NCI-H748 (cell line): ENCODE measurements around the gene OSBPL7.
"Not testable (repeated sequence)": the region's sequence is repeated elsewhere in the genome, so short reads cannot be mapped to it uniquely, and the experiment has no call there.

Experiments
- DNase-seq: peaks from one replicate; lab custom pipeline; 2025; ENCODE audit not compliant: unreplicated experiment; lab: John Stamatoyannopoulos, UW

The OSBPL7 gene

DNA sequence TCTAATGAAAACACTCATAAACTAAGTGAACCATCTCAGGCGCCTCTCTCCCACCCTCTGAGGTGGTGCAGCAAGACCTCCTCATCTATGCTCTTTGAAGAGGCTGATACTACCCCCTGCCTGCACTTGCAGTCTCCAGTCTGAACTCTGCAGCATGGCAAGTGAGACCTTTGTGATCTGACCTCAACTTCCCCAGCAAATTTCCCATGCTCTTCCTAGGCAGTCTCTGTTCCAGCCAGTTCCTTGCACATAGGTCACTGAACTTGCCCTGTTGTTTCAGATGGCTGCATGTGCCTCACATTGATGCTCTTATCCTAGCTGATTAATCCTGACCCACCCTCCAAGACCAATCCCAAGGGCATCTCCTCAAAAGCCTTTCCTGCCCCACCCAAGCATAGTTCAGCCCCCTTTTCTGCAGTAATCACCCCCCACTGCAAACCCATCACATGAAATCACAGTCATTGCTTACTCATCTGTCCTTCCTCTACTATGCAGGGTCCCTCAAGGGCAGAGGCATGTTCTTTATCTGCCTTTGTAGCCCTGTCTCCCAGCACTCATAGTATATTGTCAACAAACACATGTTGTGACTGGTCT lies 46.5 kb downstream of the OSBPL7 start:
- no peak for DNase-seq

GRCh38 chr17:47774331-47774730 lies 47.3 kb downstream of the OSBPL7 start:
- no peak for DNase-seq

- DNase-seq: not testable (repeated sequence)
Measured at GRCh38 chr17:47773649-47774048, 47.9 kb downstream of the OSBPL7 start.

DNA sequence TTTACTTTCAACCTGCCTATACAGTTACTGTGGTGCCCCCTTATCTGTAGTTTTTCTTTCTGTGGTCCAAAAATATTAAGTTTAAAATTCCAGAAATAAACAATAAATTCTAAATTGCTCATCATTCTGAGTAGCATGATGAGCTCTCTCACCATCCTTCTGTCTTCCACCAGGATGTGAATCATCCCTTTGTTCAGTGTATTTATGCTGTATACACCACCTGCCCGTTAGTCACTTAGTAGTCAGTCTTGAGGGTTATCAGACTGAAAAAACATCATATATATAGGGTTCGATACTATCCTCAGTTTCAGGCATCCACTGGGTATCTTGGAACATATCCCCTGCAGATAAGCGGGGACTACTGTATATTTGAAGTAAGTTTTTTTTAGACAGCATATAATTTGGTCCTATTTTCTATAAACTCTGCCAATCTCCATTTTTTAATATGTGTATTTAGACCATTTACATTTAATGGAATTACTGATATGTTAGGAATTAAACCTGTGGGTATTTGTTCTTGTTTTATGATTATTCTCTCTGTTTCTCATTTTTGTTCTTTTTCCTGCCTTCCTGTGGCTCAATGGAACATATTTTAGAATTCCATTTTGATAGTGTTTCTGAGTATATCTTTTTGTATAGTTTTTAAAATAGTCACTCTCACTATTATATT lies 57.5 kb downstream of the OSBPL7 start:
- no peak for DNase-seq

DNA sequence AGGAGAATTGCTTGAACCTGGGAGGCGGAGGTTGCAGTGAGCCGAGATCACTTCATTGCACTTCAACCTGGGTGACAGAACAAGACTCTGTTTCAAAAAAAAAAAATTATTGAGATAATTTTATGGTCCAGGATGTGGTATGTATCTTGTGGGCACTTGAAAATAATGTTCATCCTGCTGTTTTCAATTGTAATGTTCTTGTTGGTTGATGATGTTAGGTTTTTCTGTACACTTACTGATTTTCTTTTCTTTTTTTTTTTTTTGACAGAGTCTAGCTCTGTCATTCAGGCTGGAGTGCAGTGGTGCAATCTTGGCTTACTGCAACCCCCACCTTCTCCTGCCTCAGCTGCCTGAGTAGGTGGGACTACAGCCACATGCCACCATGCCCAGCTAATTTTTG lies 58.9 kb downstream of the OSBPL7 start:
- DNase-seq: no peak

DNA sequence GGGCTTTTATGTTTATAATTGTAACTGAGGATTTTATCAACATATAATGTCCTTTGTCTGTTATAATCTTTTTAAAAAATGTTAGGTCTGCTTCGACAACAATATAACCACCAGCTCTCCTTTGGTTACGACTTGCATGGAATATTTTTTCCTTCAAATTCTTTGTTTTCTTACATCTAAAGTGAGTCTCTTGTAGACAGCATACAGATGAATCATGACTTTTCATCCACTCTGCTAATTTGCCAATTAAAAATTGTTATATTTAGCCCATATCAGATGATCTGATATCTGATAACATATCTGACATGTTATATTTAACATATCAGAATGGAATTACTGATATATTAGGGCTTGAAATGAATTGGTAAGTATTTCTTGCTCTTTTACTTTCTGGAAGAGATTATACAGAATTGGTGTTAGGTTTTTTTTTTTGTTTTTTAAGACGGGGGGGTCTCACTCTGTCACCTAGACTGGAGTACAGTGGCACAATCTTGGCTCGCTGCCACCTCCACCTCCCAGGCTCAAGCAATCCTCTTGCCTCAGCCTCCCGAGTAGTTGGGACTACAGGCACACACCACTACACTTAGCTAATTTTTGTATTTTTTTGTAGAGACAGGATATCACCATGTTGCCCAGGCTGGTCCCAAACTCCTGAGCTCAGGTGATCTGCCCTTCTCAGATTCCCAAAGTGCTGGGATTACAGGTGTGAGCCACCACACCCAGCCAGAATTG lies 61.0 kb downstream of the OSBPL7 start:
- DNase-seq: no peak

- no peak for DNase-seq
Measured at GRCh38 chr17:47757386-47757785, 64.2 kb downstream of the OSBPL7 start.
